Left ventricle myocardium superior (tissue), 1 donor: Measurements from ENCODE around the gene TXNRD2. TPM values are rescaled to one million over a fixed set of nuclear protein-coding genes. Genes with fewer than 3 reads are reported as not detected.

Experiments
- ATAC-seq: fragments of 200-7000 bp; cut with Tn5 transposase; one replicate; pipeline ENCODE4 v1.9.1; 2020; ENCODE audit warnings: mild to moderate bottlenecking, moderate library complexity
- DNase-seq: peaks from one replicate; pipeline ENCODE4 v3.0.0-alpha.2; 2020
- intact Hi-C: fragments of 100-400 bp; cut with micrococcal nuclease; formaldehyde crosslinking; loops from one replicate; pipeline ENCODE4 v1.11.0; 2022
- long read RNA-seq: library from polyadenylated mRNA; unstranded; transcript quantifications from one replicate; pipeline ENCODE4 v2.0.0, GENCODE V29; 2021
- total RNA-seq: library from RNA; stranded (reverse); fragmentation: NEBNext Ultra II Directional; extraction: Animal tissue kit (Norgen Biotek cat#: 25700); gene quantifications from one replicate; pipeline ENCODE4 v1.2.1, GENCODE V29; 2021
- donor health status: DM: no; HTN: yes; CAD: no; lungs with severe emphysema.

TXNRD2 gene
- total RNA-seq: 42.4 TPM
- long read RNA-seq, partial matches to known transcripts: 9 of 84 reads
- long read RNA-seq, other reads (novel, unspliced or antisense): 71 of 84 reads

- ATAC-seq (peak; percentile 86), DNase-seq (peak; percentile 87)
- intact Hi-C loops: no loop called here
These were observed at the start of gene TXNRD2, which contains the start of gene COMT for GRCh38 chr22:19941365-19942082. Gene TXNRD2 (minus strand): TSS chr22:19941818. CDS start chr22:19941803, 15 bp downstream. Gene COMT (plus strand): TSS chr22:19941772. CDS start chr22:19962527, 20,755 bp downstream.

- ATAC-seq (no peak), DNase-seq (no peak)
- intact Hi-C loops: no loop called here
These were observed 49.7 kb upstream of the TXNRD2 start for GRCh38 chr22:19991395-19991644.

GRCh38 chr22:19990609-19991394 lies 49.2 kb upstream of the TXNRD2 start:
- intact Hi-C loops: no loop called here
- ATAC-seq: no peak
- DNase-seq: peak; percentile 22

- no peak for ATAC-seq
- intact Hi-C loops: no loop called here
- DNase-seq: peak; percentile 16
These were observed 48.6 kb upstream of the TXNRD2 start for GRCh38 chr22:19990188-19990587.

DNA sequence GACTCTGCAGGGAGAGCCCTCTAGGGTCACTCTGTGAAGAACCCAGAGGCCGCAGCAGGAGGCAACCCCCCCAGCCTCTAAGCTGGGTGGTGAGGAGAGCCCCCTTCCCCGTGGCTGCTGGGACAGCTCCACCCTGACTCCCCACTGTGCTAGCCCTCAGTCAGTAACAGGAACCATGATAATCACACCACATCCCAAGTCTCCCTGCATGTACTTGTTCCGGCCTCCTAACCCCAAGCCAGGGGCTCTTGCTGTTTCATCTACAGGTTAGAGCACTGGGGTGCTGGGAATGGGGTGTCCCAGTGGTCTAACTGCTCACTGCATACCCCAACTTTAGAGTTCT lies 48.1 kb upstream of the TXNRD2 start:
- DNase-seq (no peak), ATAC-seq (no peak)
- intact Hi-C loops: no loop called here

DNA sequence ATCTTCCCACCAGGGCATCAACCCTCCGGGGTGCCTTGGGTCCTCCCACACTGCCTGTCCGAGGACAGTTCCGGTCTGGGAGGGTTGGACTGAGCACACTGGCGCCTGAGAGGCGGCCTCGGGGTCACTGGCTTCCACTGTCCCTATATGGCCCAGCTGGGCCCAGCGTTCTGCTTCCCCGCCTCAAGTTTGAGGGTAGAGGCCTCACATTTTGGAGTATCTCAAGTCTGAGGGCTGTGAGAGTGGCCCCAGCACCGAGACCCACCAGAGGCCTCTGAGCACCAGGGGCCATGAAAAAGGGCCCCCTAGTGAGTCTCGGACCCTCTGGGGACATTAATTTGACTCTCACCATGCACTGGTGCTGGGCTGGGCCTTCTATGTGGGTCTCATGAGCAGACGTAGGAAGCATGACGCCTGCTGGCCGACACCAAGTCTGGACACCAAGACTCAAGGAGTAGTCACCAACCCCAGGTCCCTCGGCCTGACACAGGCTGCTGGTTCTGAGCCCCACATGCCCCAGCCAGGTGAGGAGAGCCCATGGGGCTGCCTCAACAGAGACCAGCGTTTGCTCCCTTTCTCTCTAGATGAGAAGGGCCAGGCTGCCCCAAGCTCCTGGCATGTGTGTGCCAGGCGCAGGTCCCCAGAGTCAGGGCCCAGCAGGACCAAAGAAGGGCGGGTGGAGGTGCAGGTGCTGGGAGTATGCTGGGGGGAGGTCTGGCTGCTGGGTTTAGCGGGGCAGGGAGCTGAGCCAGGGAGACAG lies 47.5 kb upstream of the TXNRD2 start:
- intact Hi-C loops: no loop called here
- DNase-seq (peak; percentile 46), ATAC-seq (no peak)

- DNase-seq (peak; percentile 28), ATAC-seq (no peak)
- intact Hi-C loops: no loop called here
These were observed 46.8 kb upstream of the TXNRD2 start for GRCh38 chr22:19988331-19988808.

- ATAC-seq (no peak), DNase-seq (peak; percentile 11)
- intact Hi-C loops: no loop called here
These were observed 46.0 kb upstream of the TXNRD2 start for GRCh38 chr22:19987394-19988306.

GRCh38 chr22:19986410-19987341 lies 45.1 kb upstream of the TXNRD2 start:
- peak; percentile 78 for ATAC-seq
- peak; percentile 91 for DNase-seq
- intact Hi-C loops: no loop called here

DNA sequence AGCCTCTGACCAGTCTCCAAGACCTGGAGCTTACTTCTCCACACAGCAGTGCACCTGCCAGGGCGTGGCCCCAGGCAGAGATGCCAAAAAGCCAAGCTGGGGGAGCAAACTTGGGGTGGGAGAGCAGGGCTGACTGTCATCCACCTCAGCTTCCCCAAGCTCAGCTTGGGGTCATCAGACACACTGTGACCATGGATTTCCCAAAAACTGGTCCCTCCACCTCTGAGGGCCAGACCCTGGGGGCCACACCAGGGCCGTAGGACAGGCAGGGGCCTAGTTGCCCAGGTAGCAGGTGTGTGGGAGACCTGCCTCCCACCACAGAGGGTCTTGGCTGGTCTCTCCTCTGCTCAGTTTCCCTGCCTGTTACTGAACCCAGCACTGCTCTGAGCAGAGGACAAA lies 44.4 kb upstream of the TXNRD2 start:
- DNase-seq: peak; percentile 13
- intact Hi-C loops: no loop called here
- ATAC-seq: no peak

DNA sequence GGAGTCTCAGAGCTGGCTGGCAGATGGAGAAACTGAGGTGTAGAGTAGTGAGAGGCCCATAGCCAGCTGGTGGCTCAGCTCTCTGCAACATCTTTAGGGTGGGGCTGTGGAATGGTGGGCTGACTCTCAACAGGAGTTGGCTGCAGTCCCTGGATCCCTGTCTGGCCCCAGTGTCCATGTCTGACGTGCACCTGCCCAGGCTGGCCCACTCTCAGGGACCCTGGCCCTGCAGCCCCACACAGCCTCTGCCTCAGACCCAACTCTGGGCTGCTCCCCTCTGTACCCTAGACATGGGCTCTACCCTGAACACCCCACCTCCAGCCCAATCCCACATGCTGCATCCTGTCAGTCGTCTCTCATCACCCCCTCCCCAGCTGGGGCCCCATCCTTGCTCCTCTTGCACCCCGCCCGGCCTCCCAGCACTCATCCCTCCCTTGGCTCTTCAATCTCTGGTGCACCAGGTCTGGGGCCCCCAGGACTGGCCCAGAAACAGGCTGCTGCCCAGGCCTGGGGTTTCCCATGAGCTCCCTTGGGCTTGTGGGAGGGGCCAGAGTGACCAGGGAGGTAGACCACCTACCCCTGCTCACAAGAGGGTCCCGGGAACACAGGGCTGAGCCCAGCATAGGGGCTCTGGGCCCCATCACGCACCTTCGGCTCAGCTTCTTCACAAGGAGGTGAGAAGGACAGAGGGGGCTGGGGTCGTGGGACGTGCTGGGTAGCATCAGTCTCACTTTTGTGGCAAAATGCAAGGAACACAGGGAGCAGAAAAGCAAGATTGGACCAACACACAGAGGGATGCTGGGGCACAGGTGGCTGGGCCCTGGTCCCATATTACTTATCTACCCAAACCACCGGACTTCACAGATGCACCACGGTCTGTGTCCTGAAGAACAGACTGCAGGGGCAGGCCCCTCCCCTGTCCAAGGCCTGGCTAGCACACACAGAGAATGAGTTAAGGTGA lies 43.5 kb upstream of the TXNRD2 start:
- DNase-seq (peak; percentile 32), ATAC-seq (no peak)
- intact Hi-C loops: no loop called here

DNA sequence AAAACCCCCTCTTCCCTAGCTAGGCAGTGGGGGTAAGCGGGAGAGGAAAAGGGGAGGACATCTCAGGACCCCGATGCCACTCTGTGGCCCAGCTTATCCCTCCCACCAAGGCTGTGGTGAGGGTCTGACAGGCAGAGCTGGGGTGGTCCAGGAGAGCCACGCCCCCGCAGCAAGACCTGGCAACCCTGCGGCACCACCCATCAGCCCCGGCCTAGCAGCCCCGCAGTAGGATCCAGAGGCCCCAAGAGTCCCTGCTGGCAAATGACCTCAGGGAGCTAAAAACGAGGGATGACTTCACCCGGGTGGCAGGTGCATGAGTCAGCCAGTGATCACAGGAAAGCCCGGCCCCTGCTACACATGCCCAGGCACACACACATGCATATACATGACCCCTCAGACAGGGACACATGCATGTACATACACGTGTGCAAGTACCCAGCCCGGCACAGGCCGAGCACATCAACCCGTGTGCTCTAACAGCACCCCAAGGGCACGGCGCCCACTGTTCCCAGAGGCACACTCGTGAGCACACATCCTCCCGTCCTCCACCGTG lies 42.7 kb upstream of the TXNRD2 start:
- DNase-seq (peak; percentile 76), ATAC-seq (peak; percentile 73)
- intact Hi-C loops: no loop called here

DNA sequence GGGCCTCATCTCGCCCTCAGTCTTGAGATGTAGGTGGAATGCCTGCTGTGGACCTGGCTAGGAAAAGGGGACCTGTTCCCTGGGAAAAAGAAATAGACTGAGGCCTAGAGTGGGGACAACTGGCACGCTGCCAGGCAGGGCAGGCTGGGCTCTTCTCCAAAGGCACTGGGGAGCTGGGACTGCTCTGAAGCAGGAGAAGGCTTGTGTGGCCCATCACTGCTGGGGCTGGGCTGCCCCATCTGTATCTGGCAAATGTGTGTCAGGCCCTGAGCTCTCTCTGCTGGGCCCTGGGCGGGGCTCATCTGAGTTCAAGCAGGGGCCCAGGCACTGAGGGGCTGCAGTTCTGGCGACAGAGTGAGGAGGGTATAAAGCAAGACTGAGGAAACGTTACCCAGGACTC lies 42.1 kb upstream of the TXNRD2 start:
- DNase-seq (peak; percentile 58), ATAC-seq (peak; percentile 39)
- intact Hi-C loops: no loop called here

DNA sequence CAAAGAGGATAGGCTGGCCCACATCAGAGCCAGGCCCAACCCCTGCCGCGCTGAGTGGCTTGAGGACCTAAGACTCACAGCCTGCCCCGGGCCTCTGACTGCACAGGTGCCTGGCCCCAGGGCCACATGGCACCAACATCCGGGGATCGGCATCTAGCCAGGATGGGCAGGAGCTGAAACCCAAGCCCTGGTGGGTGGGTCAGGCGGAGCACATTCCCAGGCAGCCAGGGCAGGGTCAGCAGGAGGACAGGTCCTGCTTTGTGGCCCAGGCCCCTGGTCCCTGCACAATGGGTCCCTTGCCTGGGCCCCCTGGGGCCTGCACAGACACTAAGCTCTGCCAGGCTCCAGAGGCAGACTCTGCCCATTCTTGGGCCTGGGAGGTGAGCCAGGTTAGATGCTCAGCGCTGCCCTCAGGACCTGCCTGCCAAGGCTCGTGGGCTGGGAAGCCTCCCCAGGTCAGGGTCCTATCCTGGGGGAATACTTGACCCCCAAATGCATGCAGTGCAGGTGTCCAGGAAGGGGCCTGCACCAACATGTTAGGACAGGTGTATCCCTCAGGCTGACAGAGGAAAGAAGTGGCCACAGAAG lies 41.5 kb upstream of the TXNRD2 start:
- intact Hi-C loops: no loop called here

GRCh38 chr22:19981961-19982920 lies 40.6 kb upstream of the TXNRD2 start:
- no peak for ATAC-seq
- intact Hi-C loops: no loop called here

More for the DNA sequence above, 41.5 kb upstream of the TXNRD2 start:
- ATAC-seq (peak; percentile 50), DNase-seq (peak; percentile 70)

More at GRCh38 chr22:19981961-19982920, 40.6 kb upstream of the TXNRD2 start:
- DNase-seq: peak; percentile 18
